Fibroblast of mammary gland (primary cell): ENCODE data around the gene KCNMB1.

Source experiments
- DNase-seq: peaks from one replicate; pipeline ENCODE4 v3.0.0-alpha.2; 2010; ENCODE audit warnings: low read depth
- H3K4me3 ChIP-seq: 2 replicates; pipeline ENCODE4 v1.5.1; 2011; ENCODE audit warnings: low read depth, mild to moderate bottlenecking, low read length, moderate library complexity; ENCODE audit not compliant: control insufficient read depth
- CTCF ChIP-seq: conservative IDR thresholded peaks from 2 replicates; pipeline ENCODE4 v1.5.1; 2011; ENCODE audit warnings: low read depth, low read length, inconsistent platforms; ENCODE audit not compliant: control insufficient read depth, insufficient read depth

Gene KCNMB1

GRCh38 chr5:170426149-170426767 is 37.1 kb upstream of the KCNMB1 start:
- peak; percentile 4 for TF ChIP-seq CTCF
- no peak overlapping the region for H3K4me3 ChIP-seq
- no peak for DNase-seq

GRCh38 chr5:170425731-170426130 is 36.6 kb upstream of the KCNMB1 start:
- no peak for TF ChIP-seq CTCF
- DNase-seq, result no peak
- no peak overlapping the region for H3K4me3 ChIP-seq

GRCh38 chr5:170424629-170425028 is 35.5 kb upstream of the KCNMB1 start:
- no peak for DNase-seq
- TF ChIP-seq CTCF, result no peak
- H3K4me3 ChIP-seq, result no peak overlapping the region

GRCh38 chr5:170423692-170424091 is 34.5 kb upstream of the KCNMB1 start:
- no peak for DNase-seq
- TF ChIP-seq CTCF, result no peak

GRCh38 chr5:170421826-170422225 is 32.7 kb upstream of the KCNMB1 start:
- DNase-seq, result no peak
- TF ChIP-seq CTCF, result no peak
- no peak overlapping the region for H3K4me3 ChIP-seq

More at GRCh38 chr5:170423692-170424091, 34.5 kb upstream of the KCNMB1 start:
- H3K4me3 ChIP-seq, result no peak overlapping the region

- no peak overlapping the region for H3K4me3 ChIP-seq
- peak; percentile 76 for DNase-seq
- peak; percentile 78 for TF ChIP-seq CTCF
Measured at GRCh38 chr5:170420806-170421412, 31.7 kb upstream of the KCNMB1 start.
